GM10847 (cell line): ENCODE data around the gene SIM1.

Experiments used
- POLR2A ChIP-seq: IDR thresholded peaks from 2 replicates; pipeline ENCODE4 v1.6.1; 2011; ENCODE audit not compliant: insufficient read length; ENCODE audit errors: extremely low read depth

SIM1 gene, protein sequence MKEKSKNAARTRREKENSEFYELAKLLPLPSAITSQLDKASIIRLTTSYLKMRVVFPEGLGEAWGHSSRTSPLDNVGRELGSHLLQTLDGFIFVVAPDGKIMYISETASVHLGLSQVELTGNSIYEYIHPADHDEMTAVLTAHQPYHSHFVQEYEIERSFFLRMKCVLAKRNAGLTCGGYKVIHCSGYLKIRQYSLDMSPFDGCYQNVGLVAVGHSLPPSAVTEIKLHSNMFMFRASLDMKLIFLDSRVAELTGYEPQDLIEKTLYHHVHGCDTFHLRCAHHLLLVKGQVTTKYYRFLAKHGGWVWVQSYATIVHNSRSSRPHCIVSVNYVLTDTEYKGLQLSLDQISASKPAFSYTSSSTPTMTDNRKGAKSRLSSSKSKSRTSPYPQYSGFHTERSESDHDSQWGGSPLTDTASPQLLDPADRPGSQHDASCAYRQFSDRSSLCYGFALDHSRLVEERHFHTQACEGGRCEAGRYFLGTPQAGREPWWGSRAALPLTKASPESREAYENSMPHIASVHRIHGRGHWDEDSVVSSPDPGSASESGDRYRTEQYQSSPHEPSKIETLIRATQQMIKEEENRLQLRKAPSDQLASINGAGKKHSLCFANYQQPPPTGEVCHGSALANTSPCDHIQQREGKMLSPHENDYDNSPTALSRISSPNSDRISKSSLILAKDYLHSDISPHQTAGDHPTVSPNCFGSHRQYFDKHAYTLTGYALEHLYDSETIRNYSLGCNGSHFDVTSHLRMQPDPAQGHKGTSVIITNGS

DNA sequence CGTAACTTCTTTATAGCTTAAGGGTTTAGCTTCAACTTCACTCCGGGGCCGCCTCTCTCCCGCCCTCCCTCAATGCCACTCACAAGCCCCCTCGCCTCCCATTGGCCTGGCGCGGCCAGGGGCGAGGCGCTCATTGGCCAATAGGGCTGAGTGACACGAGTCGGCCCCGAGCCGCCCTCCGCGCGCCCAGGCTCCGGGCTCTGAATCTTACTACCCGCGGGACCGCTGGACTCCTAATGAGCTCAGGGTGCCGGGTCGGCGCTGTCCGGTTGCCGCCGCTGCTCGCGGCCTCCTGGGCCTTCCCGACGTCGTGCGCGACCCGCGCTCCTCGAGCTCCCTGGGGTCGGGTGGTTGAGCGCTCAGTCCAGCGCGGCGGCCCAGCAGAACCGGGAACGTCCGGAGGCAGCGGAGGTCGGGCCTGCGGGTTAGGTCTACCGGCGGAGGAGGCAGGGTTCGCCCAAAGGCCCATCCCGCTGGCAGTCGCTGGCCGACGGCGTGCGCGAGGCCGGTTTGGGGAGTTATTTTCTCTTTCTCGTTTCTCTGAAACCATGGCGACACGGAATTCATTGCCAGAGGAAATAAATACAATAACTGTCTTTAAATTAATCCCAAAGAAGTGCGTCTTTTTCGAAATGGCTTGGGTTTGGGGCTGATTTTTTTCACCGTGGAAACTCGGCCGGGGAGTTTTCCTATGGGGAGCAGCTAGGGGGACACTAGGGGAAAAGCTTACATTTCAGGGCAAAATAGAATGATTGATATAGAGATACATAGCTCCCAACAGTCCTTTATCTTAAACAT, at the start of gene SIM1:
Gene SIM1, minus strand, starts transcription at position 19 of the 798 bp plus-strand sequence. CDS start 1,453 bp downstream, outside the sequence.
- no peak for TF ChIP-seq POLR2A

DNA sequence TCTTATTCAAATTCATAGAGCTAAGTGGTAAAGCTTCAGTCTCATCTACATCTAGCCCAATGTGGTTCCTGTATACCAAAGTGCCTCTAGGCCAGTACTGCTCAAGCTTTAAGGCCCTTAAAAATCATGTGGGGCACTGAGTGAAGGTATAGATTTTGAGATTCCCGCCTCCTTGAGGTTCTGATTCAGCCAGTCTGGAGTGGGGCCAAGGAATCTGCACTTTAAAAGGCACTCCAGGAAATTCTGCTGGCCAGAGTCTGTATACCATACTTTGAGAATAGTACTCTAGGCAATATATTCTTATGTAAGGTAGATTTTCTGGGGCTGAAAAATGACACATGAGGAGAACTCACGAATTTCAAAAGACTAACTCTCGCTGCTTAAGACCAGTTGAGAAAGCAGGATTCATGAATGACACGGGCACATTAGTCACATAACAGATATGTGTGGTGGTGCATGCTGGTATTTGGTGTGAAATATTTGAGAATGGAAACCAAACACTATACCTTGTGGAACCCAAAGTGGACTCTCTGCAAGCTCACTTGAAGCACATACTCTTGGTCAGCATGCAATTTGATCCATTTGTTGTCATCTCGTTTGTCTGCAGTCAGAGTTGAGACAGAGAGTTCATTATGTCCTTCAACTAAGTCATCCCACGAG, 47.6 kb upstream of the SIM1 start:
- TF ChIP-seq POLR2A: no peak

DNA sequence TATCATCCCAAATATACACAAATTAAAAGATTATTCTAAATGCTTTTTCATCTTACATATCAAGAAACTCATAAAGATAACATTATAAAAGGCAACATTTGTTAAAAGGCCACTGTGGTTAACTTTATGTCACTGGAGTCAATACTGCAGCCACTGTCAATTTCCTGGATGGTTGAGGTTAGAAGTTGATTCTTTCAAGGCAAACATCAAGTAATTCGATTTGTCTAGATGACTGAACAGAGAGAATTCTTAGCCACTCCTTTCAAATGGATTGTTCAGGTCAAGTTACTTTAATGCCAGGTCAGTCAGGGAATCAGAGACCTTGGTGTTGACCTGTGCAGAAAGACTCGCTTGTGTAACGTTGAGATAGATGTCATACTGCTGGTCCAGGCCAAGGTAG, 44.4 kb upstream of the SIM1 start:
- no peak for TF ChIP-seq POLR2A

DNA sequence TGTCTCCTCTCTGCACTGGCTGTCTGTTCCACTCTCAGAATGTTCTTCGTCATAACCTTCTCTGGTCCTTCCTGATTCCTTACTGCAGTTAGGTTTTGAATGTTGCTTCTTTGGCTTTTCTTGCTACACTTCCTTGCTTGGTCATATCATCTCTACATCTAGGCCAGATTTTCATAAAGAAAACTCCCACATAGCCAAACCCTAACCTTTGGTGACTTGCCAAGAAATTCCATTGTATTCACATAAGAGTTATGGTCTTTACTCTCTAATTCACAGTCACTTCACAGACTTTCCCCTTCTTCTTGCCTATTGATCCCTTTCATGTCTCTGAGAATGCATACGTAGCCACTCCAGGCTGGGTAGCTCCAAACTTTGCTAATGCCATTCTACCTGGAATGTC, 41.9 kb upstream of the SIM1 start:
- no peak for TF ChIP-seq POLR2A

DNA sequence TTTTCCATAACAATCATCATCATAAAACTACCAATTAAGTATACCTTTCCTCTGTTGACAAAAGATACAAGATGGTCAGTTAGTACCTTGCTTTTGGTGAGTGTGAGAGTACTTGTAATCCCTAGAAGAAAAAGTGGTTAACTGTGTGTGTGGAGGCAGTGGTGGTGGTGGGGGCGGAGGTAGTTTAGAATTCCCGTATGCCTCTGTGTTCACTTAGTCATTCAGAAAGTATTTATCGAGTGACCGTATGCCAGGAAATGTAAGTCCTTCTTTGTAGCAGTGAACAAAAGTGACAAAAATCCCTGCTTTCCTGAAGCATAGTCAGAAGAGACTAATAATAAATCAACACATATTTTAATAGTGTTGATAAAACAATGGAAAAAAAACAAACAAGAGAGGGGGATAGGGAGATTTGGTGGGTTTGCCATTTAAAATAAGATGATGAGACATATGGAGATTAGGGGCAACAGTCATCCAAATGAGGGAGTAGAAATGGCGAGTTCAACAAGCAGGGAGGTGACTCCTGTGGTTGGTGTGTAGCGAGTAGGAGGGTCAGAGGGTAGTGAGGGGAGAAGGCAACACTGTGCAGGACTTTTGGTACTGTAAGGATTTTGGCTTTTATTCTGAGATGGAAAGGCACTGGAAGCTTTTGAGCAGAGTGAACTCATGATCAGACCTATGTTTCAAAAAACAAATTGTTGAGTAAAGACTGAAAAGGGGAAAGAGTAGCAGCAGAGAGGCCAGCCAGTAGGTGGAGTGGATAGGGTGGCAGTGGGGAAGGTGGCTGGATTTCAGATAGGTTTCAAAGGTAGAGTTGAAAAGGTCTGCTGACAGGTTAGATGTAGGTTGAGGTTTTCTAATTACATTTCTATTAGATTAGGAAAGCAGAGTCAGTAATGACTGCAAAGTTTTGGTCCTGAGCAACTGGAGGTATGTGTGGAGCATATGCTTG, 40.3 kb upstream of the SIM1 start:
- no peak for TF ChIP-seq POLR2A

DNA sequence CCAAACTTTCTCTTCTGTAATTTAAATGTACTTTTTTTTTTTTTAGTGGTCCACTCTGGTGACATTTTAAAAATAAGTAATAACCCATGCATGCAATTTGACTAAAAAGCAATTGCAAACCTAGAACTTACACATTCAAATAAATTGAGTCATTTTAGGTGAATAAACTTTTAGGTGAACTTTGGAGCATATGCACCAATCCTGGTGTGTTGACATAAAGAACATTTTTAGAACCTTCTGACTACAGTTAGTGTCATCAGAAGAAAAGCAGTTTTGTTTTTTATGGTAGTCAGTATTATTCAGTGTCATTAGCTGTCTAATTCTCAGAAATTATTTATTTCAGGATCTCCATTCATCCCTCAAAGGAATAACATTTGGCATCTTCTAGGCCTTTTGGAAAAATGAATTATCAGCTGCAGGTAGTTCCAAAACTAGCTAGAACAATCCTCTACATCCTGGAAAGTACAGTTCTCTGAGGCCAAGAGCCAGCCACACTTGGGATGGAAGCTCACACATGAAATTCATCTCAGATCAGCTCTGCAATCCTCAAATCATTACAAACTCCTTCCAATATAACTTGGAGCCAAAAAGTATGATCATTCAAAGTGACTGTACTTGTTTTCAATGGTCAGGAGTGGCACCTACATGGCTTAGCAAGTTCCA, 38.5 kb upstream of the SIM1 start:
- TF ChIP-seq POLR2A: no peak

DNA sequence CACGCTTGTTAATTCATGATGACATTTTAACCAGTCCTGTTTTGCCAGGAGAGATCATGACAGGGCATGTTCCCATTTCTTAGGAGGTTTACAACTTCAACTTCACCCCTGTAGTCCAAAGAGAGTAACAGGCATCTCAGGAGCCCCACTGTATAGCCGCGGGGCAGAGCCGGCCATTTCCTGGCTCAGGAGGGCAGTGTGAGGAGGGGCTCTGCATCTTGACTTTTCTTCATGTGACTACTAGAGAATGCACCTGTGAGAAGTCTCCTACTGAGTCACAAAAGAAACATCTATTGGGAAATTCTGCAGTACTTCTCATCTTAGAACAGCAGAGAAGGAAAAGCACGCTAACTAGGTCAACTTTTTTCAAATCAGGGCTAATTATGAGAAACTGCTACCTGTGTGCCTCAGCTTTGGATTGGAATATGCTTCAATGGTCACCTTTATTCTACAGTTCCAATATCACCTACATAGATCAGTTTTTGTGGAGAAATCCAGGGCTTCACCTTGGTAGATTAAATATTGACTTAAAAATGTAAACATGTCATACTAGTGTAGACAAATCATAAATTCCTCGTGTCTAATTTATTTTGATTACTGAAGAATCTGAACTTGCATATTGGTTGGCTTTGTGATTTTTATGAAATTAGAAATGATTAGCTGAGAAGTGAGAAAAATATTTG, 28.6 kb upstream of the SIM1 start:
- TF ChIP-seq POLR2A: no peak

DNA sequence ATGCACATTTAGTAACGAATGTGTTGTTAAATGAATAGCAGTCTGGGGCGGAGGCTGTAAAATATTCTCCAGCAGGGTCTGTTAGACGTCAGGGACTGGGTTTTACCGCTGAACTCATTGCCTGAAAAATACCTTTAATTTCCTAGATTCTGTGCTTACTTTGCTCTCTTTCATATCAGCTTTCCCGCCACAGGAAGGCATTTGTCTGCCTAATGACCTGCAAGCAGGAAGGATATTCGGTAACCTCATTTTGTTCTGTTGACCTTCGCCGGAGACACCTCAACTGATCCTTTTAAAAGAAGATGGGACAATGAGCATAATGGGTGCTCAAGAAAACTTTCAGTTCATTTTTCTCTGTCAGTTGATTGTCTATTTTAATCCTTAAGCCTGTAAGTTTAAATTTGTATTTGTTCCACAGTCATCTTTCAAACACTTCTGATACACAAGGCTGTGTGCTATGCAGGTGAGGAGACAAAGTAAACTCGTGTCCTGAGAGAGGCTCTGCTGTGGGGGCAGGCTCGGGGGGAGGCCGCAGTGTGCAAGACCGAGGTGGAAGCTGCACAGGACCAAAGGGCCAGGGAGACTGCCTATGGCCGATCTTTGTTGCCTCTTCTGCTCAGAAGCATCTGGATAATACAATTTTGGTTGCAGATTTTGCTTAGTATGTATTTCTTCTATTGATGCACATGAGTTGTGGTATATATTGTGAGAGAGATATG, 27.4 kb upstream of the SIM1 start:
- TF ChIP-seq POLR2A: no peak

DNA sequence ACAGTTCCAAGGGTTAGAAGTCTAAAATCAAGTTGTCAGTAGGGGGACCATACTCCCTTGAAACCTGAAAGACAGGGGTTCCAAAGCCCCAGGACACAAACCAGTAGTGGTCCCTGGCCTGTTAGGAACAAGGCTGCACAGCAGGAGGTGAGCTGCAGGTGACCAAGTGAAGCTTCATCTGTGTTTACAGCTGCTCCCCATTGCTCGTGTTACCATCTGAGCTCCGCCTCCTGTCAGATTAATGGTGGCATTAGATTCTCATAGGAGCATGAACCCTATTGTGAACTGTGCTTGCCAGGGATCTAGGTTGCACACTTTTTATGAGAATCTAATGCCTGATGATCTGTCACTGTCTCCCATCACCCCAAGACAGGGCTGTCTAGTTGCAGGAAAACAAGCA, 25.3 kb upstream of the SIM1 start:
- no peak for TF ChIP-seq POLR2A

DNA sequence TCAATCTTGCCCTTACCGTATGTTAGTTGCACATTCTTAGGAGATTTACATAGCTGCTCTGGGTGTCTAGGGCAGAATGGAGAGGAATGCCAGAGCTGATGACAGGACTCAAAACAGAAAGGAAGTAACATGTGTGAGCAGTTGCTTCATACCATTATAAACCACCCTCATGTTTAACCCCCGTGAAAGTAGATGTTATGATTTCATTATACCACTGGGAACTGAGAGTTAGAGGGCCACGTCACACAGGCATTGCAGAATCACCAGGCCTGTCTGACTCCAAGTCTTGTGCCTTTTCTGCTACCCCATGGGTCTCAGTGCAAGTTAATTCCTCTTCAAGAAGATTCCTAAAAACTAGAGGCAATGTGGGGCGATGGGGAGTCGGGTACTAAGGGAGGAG, 23.5 kb upstream of the SIM1 start:
- TF ChIP-seq POLR2A: no peak

DNA sequence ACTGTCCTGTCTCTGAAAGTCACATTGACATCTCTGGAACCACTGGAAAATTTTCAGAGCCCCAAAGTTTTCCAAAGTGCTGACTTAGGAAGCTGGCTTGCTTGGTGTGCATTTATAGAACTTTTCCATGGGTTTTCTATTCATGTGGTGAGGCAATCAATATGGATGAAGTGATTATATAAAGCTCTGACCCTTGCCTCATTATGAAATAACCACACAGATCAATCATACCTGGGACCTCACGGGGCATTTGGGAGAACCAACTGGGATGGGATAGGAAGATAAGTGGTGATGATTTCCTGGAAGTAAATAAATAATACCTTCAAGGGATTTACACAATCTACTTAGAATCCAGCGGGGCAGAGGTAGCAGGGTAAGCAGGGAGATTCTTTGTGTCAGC, 22.9 kb upstream of the SIM1 start:
- no peak for TF ChIP-seq POLR2A

DNA sequence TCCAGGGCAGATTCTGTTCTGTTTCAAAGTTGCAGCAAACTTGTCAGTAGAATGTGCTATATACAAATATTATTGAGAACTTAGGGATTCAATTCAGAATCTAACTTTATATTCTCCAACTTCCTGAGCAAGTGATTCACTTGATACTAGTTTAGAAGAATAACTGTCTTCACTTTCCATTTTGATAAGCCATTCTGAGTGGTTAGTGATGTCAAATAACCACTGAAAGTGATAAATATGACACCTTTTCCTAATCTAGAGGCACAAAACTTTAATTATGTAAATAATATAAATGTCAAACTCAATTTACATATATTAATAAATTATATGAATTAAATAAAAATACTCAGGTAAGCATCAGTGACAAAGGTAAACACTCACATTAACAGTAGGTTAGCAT, 20.5 kb upstream of the SIM1 start:
- TF ChIP-seq POLR2A: no peak
